Cardiac fibroblast (primary cell): ENCODE measurements around the gene PEX11B.
A peak's percentile ranks its signal among the peaks of the same experiment; 100 is the strongest.
"Not testable (repeated sequence)": the region's sequence is repeated elsewhere in the genome, so short reads cannot be mapped to it uniquely, and the experiment has no call there.

Experiments used
- DNase-seq, 2 donors: peaks; one replicate each; pipeline versions ENCODE4 v3.0.0 to v3.0.0-alpha.2; 2010; ENCODE audit warnings: low read depth in 2 of 2
- H3K4me3 ChIP-seq, 2 donors: replicated peaks in 1 of 2; 1 replicate in 1 of 2; 2 replicates in 1 of 2; pipeline ENCODE4 v1.5.1; 2011; ENCODE audit warnings: low read depth in 2 of 2, low read length in 2 of 2, mild to moderate bottlenecking in 2 of 2, moderate library complexity in 1 of 2
- TF ChIP-seq, protein P1 (sequence below): IDR thresholded peaks from one replicate; pipeline ENCODE4 v1.5.1; 2011; ENCODE audit warnings: low read depth, mild to moderate bottlenecking, low read length, inconsistent platforms

The PEX11B gene

DNA sequence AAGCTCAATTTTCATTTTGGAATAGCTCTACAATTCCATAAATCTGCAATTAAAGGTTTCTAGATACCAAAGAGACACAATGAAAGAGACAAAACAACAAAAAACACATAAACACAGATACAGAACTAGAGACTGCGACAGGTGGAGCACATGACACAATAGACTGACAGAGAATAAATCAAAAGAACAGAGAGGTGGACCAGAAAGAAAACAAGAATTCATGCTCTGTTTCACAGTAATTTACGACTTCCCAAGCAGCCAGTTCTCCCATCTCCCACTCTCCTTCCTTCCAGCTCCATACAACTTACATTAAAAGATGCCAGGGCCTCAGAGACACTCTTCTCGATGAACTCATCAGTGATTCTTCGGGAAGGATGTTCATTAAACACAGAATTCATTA lies 23.9 kb upstream of the PEX11B start:
- no peak for DNase-seq
- TF ChIP-seq, protein P1, sequence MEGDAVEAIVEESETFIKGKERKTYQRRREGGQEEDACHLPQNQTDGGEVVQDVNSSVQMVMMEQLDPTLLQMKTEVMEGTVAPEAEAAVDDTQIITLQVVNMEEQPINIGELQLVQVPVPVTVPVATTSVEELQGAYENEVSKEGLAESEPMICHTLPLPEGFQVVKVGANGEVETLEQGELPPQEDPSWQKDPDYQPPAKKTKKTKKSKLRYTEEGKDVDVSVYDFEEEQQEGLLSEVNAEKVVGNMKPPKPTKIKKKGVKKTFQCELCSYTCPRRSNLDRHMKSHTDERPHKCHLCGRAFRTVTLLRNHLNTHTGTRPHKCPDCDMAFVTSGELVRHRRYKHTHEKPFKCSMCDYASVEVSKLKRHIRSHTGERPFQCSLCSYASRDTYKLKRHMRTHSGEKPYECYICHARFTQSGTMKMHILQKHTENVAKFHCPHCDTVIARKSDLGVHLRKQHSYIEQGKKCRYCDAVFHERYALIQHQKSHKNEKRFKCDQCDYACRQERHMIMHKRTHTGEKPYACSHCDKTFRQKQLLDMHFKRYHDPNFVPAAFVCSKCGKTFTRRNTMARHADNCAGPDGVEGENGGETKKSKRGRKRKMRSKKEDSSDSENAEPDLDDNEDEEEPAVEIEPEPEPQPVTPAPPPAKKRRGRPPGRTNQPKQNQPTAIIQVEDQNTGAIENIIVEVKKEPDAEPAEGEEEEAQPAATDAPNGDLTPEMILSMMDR = no peak
- H3K4me3 ChIP-seq = no peak overlapping the region

DNA sequence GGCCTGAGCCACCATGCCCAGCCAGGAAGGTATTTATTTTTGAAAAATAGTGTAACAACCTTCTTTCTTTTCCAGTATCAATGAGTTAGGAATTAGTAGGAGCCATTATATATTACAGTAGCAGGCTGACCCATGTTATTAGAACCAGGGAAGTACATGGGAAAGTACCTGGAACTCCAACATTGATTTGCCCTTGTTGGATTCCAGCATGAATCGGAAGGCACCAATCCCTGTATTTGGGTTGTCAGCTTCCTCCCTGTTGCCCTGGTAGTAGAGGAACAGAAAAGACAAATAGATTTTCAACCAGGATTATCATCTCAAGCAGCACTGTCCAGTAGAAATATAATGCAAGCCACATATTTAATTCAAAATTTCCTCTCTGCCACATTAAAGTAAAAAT lies 18.9 kb upstream of the PEX11B start:
- no peak overlapping the region for H3K4me3 ChIP-seq
- no peak for DNase-seq
- TF ChIP-seq, protein P1 = no peak

DNA sequence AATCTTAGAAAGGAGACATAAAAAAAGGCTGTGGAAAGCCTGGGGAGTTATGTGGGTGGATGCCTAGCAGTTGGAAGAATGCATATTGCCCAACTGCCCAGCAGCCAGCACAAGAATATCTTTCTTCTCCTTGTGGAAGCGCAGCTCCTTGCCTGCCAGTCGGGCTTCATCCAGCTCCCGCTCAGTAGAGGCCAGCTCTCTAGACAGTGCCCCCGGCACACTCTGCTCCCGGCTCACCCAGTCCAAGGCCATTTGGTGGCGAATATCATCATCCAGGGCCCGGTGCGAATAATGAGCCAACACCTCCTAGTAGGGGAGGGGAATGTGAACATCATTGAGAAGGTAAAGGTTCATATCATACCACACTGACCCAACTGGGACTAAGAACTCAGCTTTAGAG lies 17.7 kb upstream of the PEX11B start:
- TF ChIP-seq, protein P1 = no peak
- H3K4me3 ChIP-seq = no peak overlapping the region
- no peak for DNase-seq

DNA sequence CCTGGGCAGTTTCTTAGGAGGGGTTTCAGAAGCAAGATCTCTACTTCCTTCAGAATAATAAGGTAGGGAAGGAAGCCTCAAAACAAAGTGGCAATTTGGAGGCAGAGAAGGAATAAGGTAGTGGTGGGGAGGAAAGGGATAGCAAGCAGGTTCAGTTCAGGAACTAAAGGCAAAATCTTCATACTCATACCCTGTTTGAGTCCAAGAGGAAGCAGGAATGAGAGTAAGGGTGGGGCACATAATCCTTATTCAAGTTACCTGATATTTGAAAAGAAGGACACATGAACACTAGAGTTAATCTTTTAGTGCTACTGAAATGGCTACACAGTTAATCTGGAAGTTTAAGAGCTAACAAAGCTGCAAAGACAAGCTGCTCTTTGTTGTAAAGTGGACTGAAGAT lies 17.2 kb upstream of the PEX11B start:
- DNase-seq = no peak
- H3K4me3 ChIP-seq = no peak overlapping the region
- TF ChIP-seq, protein P1 = no peak

DNA sequence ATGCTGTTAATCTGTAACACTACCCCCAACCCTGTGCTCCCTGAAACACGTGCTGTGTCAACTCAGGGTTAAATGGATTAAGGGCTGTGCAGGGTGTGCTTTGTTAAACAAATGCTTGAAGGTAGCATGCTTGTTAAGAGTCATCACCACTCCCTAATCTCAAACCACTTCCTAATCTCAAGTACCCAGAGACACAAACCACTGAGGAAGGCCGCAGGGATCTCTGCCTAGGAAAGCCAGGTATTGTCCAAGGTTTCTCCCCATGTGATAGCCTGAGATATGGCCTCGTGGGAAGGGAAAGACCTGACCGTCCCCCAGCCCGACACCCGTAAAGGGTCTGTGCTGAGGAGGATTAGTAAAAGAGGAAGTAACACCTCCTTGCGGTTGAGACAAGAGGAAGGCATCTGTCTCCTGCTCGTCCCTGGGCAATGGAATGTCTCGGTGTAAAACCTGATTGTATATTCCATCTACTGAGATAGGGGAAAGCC lies 14.0 kb upstream of the PEX11B start:
- H3K4me3 ChIP-seq, DNase-seq: not testable (repeated sequence)

DNA sequence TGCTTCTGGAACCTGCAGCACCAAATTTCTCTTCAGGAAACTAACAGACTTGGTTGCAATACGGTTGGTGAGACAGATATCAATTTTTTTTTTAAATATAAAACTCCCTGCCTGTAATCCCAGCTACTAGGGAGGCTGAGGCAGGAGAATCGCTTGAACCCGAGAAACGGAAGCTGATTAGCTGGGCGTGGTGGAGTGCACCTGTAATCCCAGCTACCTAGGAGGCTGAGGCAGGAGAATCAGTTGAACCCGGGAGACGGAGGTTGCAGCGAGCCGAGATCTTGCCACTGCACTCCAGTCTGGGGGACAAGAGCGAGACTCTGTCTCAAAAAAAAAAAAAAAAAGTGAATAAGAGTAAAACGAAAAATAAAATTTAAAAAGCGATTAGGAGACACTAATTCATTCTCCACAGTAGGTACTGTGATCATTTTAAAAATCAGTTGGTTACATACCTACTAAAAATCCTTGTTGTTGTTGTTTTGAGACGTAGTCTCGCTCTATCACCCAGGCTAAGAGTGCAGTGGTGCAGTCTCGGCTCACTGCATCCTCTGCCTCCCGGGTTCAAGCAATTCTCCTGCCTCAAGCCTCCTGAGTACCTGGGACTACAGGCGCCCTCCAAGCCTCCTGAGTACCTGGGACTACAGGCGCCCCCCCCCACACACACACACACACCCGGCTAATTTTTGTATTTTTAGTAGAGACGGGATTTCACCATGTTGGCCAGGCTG lies 9.6 kb upstream of the PEX11B start:
- TF ChIP-seq, protein P1 = no peak
- DNase-seq = no peak
- H3K4me3 ChIP-seq = peak overlapping the region; percentile 73 to 77

DNA sequence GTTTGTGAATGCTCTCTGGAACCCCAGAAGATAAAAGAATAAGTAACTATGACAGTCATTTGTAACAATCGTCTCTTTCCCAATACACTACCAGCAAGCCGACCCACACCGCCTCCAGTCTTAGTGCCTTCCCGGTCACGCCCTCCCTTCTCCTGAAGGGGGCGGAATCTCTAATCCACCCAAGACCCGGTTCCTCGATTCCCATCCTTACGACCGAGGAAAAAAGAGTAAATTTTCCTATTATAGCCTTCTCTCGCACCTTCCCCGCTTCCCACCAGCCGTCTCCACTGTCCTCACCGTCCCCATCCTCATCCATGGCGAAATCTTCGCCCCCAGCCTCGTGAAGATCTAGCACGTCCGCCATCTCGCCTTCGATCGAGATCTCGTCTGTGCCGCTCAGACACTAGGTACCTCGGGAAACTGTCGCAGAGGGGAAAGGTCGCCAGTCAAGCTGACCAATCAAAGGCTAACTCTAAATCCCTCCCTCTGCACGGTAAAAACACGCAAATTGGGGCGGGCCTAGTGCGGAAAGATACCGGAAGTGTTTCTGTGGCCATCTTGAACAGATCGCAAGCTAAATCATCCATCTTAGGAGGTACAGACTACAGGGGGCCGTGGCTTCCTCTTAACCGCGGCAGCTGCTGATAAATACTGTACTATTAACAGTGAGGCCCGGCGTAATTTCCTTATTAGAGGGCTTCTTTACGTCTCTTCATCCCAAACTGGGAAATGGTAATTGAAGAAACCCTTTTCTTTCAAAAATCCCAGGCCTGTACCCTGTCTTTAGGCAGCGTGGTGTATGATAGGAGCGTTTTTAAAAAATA lies 8.8 kb upstream of the PEX11B start, which contains the start of gene RBM8A:
Gene RBM8A, minus strand, starts transcription at position 422 of the 824 bp plus-strand sequence. Its CDS starts 58 bp downstream, at position 364.
- TF ChIP-seq, protein P1 = peak; percentile 55
- DNase-seq = peak; percentile 99
- peak within 1 kb of the TSS; percentile 73 to 77 for H3K4me3 ChIP-seq
